ENCODE measurements around the gene TRIM56.
"Not testable (repeated sequence)": the region's sequence is repeated elsewhere in the genome, so short reads cannot be mapped to it uniquely, and the experiment has no call there.

Gene TRIM56

DNA sequence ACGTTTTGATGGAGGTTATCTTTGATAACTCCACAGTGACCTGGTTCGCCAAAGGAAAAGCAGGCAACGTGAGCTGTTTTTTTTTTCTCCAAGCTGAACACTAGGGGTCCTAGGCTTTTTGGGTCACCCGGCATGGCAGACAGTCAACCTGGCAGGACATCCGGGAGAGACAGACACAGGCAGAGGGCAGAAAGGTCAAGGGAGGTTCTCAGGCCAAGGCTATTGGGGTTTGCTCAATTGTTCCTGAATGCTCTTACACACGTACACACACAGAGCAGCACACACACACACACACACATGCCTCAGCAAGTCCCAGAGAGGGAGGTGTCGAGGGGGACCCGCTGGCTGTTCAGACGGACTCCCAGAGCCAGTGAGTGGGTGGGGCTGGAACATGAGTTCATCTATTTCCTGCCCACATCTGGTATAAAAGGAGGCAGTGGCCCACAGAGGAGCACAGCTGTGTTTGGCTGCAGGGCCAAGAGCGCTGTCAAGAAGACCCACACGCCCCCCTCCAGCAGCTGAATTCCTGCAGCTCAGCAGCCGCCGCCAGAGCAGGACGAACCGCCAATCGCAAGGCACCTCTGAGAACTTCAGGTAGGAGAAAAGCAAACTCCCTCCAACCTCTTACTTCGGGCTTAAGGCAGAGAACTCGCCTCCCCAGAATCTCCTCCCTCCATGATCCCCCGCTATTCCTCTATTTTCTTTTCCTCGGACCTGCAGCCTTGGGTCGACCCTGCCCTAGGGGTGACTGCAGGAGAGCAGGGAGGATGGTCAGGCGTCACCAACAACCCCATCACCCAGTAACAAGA lies 41.6 kb downstream of the TRIM56 start, which contains the start of gene SERPINE1:
Gene SERPINE1 (plus strand): TSS at position 454 of the 809 bp plus-strand sequence. CDS start 1,290 bp downstream, outside the sequence.
- peak within 1 kb of the TSS; percentile 97 for H3K4me3 ChIP-seq (ENCODE audit: low read depth, low read length)
- TF ChIP-seq, protein P1, sequence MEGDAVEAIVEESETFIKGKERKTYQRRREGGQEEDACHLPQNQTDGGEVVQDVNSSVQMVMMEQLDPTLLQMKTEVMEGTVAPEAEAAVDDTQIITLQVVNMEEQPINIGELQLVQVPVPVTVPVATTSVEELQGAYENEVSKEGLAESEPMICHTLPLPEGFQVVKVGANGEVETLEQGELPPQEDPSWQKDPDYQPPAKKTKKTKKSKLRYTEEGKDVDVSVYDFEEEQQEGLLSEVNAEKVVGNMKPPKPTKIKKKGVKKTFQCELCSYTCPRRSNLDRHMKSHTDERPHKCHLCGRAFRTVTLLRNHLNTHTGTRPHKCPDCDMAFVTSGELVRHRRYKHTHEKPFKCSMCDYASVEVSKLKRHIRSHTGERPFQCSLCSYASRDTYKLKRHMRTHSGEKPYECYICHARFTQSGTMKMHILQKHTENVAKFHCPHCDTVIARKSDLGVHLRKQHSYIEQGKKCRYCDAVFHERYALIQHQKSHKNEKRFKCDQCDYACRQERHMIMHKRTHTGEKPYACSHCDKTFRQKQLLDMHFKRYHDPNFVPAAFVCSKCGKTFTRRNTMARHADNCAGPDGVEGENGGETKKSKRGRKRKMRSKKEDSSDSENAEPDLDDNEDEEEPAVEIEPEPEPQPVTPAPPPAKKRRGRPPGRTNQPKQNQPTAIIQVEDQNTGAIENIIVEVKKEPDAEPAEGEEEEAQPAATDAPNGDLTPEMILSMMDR (IDR thresholded peaks at IDR 0.05; ENCODE audit: low read depth, low read length) = peak; percentile 31
- in situ Hi-C loops (cut with HindIII; ENCODE audit: low sequenced_read_pairs) = no loop called here
- DNase-seq (ENCODE audit: low read depth, low spot score) = peak; percentile 99

DNA sequence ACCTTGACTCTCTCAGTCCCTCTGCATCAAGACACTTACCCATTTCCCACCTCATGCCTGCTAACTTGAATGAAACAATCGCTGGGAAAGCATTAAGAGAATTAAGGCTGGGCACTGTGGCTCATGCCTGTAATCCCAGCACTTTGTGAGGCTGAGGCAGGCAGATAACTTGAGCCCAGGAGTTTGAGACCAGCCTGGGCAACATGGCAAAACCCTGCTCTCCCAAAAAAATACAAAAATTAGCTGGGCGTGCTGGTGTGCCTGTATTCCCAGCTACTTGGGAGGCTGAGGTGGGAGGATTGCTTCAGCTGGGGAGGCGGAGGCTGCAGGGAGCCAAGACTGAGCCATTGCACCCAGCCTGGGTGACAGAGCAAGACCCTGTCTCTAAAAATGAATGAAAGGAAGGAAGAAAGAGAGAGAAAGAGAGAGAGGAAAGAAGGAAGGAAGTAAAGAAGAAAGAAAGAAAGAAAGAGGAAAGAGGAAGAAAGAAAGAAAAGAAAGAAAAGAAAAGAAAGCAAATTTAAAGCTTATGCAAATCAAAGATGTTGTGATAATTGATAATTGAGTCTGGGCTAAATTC lies 42.3 kb downstream of the TRIM56 start:
- DNase-seq (ENCODE audit: low read depth, low spot score) = no peak
- in situ Hi-C loops (cut with HindIII; ENCODE audit: low sequenced_read_pairs) = no loop called here
- TF ChIP-seq, protein P1 (IDR thresholded peaks at IDR 0.05; ENCODE audit: low read depth, low read length) = no peak
- peak overlapping the region; percentile 97 for H3K4me3 ChIP-seq (ENCODE audit: low read depth, low read length)

DNA sequence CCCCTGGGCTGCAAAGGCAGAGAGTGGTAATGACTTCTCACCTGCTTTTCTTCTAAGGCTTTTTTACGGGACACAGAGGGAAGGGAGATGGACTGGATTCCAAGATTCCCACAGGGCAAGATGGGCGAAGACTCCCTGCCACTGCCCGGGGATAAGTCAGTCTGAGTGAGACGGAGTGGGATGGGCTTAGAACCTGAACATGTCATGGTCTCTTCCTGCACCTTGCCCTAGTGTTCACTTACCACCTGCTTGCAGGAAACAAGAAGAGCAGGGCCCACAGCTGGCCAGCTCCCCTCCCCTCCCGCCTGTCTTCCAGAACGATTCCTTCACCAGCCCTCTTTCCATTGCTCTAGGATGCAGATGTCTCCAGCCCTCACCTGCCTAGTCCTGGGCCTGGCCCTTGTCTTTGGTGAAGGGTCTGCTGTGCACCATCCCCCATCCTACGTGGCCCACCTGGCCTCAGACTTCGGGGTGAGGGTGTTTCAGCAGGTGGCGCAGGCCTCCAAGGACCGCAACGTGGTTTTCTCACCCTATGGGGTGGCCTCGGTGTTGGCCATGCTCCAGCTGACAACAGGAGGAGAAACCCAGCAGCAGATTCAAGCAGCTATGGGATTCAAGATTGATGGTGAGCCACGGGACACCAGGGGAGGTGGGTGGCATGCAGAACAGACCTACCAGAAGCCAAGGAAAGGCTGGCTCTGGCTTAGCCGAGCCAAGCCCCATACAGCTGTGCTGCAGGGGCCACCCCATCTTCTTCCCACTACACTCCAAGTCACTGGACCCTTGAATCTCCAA lies 43.0 kb downstream of the TRIM56 start:
- in situ Hi-C loops (cut with HindIII; ENCODE audit: low sequenced_read_pairs) = no loop called here
- H3K4me3 ChIP-seq (ENCODE audit: low read depth, low read length) = peak overlapping the region; percentile 97
- TF ChIP-seq, protein P1 (IDR thresholded peaks at IDR 0.05; ENCODE audit: low read depth, low read length) = no peak
- DNase-seq (ENCODE audit: low read depth, low spot score) = peak; percentile 65

DNA sequence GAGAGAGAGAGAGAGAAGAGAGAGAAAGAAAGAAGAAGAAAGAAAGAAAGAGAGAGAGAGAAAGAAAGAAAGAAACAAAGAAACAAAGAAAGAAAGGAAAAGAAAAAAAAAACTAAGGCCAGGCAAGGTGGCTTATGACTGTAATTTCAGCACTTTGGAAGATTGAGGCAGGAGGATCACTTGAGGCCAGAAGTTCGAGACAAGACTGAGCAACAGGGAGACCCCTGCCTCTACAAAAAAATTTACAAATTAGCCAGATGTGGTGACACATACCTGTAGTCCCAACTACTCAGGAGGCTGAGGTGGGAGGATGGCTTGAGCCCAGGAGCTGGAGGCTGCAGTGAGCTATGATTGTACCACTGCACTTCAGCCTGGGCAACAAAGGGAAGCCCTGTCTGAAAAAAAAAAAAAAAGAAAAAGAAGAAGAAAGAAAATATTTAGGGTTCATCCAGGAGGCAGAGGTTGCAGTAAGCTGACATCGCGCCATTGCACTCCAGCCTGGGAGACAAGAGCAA lies 44.4 kb downstream of the TRIM56 start:
- TF ChIP-seq, protein P1 (IDR thresholded peaks at IDR 0.05; ENCODE audit: low read depth, low read length) = no peak
- in situ Hi-C loops (cut with HindIII; ENCODE audit: low sequenced_read_pairs) = no loop called here
- DNase-seq (ENCODE audit: low read depth, low spot score) = no peak
- H3K4me3 ChIP-seq (ENCODE audit: low read depth, low read length) = peak overlapping the region; percentile 97

DNA sequence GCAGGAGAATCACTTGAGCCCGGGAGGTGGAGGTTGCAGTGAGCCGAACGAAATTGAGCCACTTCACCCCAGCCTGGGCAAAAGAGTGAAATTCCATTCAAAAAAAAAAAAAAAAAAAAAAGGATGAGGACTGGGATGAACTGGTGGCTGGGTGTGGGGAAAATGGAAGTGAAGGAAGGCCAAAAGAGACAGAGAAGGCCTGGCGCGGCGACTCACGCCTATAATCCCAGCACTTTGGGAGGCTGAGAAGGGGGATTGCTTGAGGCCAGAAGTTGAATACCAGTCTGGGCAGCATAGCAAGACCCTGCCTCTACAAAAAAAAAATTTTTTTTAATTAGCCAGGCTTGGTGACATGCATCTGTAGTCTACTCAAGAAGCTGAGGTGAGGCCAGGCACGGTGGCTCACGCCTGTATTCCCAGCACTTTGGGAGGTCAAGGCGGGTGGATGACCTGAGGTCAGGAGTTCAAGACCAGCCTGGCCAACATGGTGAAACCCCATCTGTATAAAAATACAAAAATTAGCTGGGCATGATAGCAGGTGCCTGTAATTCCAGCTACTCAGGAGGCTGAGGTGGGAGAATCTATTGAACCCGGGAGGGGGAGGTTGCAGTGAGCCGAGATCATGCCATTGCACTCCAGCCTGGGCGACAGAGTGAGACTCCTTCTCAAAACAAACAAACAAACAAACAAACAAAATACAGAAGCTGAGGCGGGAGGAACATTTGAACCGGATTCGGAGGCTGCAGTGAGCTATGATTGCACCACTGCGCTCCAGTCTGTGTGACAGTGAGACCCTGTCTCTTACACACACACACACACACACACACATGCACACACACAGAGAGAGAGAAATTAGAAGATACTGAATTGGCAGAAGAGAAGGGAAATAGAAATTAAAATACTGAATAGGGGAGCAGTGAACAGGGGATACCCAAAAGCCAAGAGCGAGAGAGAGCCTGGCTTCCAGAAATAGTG lies 47.6 kb downstream of the TRIM56 start:
- in situ Hi-C loops (cut with HindIII; ENCODE audit: low sequenced_read_pairs); H3K4me3 ChIP-seq (ENCODE audit: low read depth, low read length): not testable (repeated sequence)
- DNase-seq (ENCODE audit: low read depth, low spot score) = peak; percentile 47

DNA sequence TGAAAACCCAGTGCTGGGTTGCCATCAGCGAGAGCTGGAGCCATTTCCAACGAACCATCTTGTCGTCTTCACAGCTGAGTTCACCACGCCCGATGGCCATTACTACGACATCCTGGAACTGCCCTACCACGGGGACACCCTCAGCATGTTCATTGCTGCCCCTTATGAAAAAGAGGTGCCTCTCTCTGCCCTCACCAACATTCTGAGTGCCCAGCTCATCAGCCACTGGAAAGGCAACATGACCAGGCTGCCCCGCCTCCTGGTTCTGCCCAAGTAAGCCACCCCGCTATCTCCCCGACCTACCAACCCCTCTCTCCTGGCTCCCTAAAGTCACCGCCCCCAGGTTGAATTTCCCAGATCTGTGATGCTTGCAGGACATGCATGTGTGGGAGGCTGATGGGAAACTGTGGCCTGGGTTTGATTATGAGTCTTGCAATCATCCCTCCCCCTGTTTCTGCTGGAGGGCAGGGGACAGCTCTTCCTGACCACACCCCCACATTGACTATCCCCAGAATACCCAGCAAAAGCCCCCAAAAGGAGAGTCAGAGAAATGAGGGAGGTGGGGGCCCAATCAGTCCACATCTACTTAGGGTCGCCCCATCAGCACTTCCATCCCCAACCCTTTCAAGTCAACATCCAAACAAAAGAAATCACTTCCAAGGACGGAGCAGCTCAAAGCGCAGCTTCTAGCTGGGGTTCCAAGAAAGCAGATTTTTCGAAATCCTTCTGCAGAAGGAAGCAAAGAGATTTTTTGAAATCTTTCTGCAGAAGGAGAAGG lies 48.5 kb downstream of the TRIM56 start:
- H3K4me3 ChIP-seq (ENCODE audit: low read depth, low read length) = no peak overlapping the region
- TF ChIP-seq, protein P1 (IDR thresholded peaks at IDR 0.05; ENCODE audit: low read depth, low read length) = no peak
- in situ Hi-C loops (cut with HindIII; ENCODE audit: low sequenced_read_pairs) = no loop called here
- peak; percentile 56 for DNase-seq (ENCODE audit: low read depth, low spot score)
